HepG2 (cell line): Measurements from ENCODE around the gene AUNIP. TPM values are rescaled to one million over a fixed set of nuclear protein-coding genes. Genes with fewer than 3 reads are reported as not detected.
A peak's percentile ranks its signal among the peaks of the same experiment; 100 is the strongest.

Experiments
- ATAC-seq: fragments of 200-7000 bp; cut with Tn5 transposase; 3 replicates; pipeline ENCODE4 v1.9.1; 2020; ENCODE audit warnings: mild to moderate bottlenecking, moderate library complexity
- BruUV-seq: library from RNA; stranded (reverse); fragments of 400-500 nt; replicated peaks from 2 replicates; lab custom pipeline; 2021; lab: Mats Ljungman, UMichigan
- CTCF ChIA-PET: fragments of 300-600 bp; formaldehyde crosslinking; extraction: SDS; loops from one replicate; lab custom pipeline; 2021; ENCODE audit warnings: low total read pairs, inconsistent platforms, low intra/inter-chr PET ratio; lab: Yijun Ruan, JAX
- POLR2A ChIA-PET: fragments of 350-600 bp; sonication (Branson Sonifier 250); formaldehyde crosslinking; loops from one replicate; lab custom pipeline; 2020; ENCODE audit warnings: antibody characterized with exemption, inconsistent platforms; lab: Yijun Ruan, JAX
- DNase-seq: peaks from one replicate; pipeline ENCODE4 v3.0.0-alpha.2; 2015; ENCODE audit warnings: low spot score
- FAIRE-seq: peaks from 3 replicates; lab custom pipeline; 2011; peaks lifted over from hg19 to GRCh38; lab: Jason Lieb, UNC
- H2AFZ ChIP-seq: one replicate; pipeline ENCODE4 v1.6.1; 2011; ENCODE audit warnings: low read length, inconsistent platforms
- H3K27ac ChIP-seq: fragments of 300-600 bp; 3 replicates; pipeline ENCODE4 v1.8.0; 2011; ENCODE audit warnings: mixed run types, mild to moderate bottlenecking, mixed read lengths, low read length, inconsistent platforms; ENCODE audit not compliant: insufficient read depth; ENCODE audit errors: extremely low read length
- H3K27me3 ChIP-seq, 2 experiments: fragments of 200-600 bp in 1 of 2; 2 replicates in 1 of 2; 3 replicates in 1 of 2; pipeline versions ENCODE4 v1.6.0 to v1.8.0; 2011; ENCODE audit warnings: low read length in 2 of 2, mild to moderate bottlenecking in 2 of 2, moderate library complexity in 2 of 2, inconsistent platforms in 1 of 2; ENCODE audit not compliant: insufficient read depth in 2 of 2, control insufficient read depth in 1 of 2
- H3K36me3 ChIP-seq, 2 experiments: fragments of 200-600 bp in 1 of 2; replicated peaks in 1 of 2; 2 replicates in 1 of 2; 3 replicates in 1 of 2; pipeline versions ENCODE4 v1.5.1 to v1.8.0; 2011; ENCODE audit warnings: low read length in 2 of 2, inconsistent platforms in 1 of 2; ENCODE audit not compliant: insufficient read depth in 2 of 2, control insufficient read depth in 1 of 2
- H3K4me1 ChIP-seq: 2 replicates; pipeline ENCODE4 v1.5.1; 2012; ENCODE audit warnings: low read length, inconsistent platforms; ENCODE audit not compliant: insufficient read depth
- H3K4me2 ChIP-seq: 2 replicates; pipeline ENCODE4 v1.6.0; 2011; ENCODE audit warnings: low read depth, low read length, inconsistent platforms
- H3K4me3 ChIP-seq, 3 experiments: fragments of 200-600 bp in 1 of 3; sonication (generic), shearing (Covaris generic) in 1 of 3; replicated peaks in 1 of 3; 2 replicates each; pipeline ENCODE4 v1.5.1; 2011 to 2016; ENCODE audit warnings: low read length in 3 of 3, inconsistent platforms in 2 of 3, low read depth in 2 of 3, mild to moderate bottlenecking in 2 of 3, control low read depth in 1 of 3, mixed read lengths in 1 of 3; ENCODE audit not compliant: insufficient read depth in 1 of 3
- H3K79me2 ChIP-seq: one replicate; pipeline ENCODE4 v1.6.1; 2011; ENCODE audit warnings: low read length, inconsistent platforms; ENCODE audit not compliant: insufficient read depth
- H3K9ac ChIP-seq: 2 replicates; pipeline ENCODE4 v1.6.0; 2011; ENCODE audit warnings: mild to moderate bottlenecking, low read depth, low read length, inconsistent platforms; ENCODE audit not compliant: insufficient read depth
- H3K9me3 ChIP-seq: 2 replicates; pipeline ENCODE4 v1.5.1; 2012; ENCODE audit warnings: mild to moderate bottlenecking, low read length
- H4K20me1 ChIP-seq: 2 replicates; pipeline ENCODE4 v1.6.0; 2011; ENCODE audit warnings: inconsistent platforms, mild to moderate bottlenecking, low read length, moderate library complexity; ENCODE audit not compliant: insufficient read depth
- E2F1 ChIP-seq: sonication (generic); formaldehyde crosslinking; IDR thresholded peaks from 2 replicates; pipeline ENCODE4 v1.5.0; 2020; ENCODE audit warnings: missing genetic modification reagents
- GFI1 ChIP-seq: sonication (generic); formaldehyde crosslinking; IDR thresholded peaks from 2 replicates; pipeline ENCODE4 v1.5.0; 2020; ENCODE audit warnings: missing genetic modification reagents, mild to moderate bottlenecking, borderline replicate concordance
- LCORL ChIP-seq, 2 experiments: fragments of 450-650 bp in 1 of 2; sonication (generic) in 1 of 2; formaldehyde crosslinking in 1 of 2; IDR thresholded peaks; 2 replicates each; pipeline versions ENCODE4 v1.5.0 to v1.6.1; 2017 to 2020; ENCODE audit warnings: antibody characterized with exemption in 1 of 2, missing genetic modification reagents in 1 of 2
- MIER2 ChIP-seq: IDR thresholded peaks from 2 replicates; pipeline ENCODE4 v1.6.1; 2016; ENCODE audit warnings: missing biosample characterization, missing genetic modification reagents
- RARA ChIP-seq: IDR thresholded peaks from 2 replicates; pipeline ENCODE4 v1.6.1; 2016; ENCODE audit warnings: missing genetic modification reagents, missing compliant biosample characterization
- SYNCRIP ChIP-seq: fragments of 200-400 bp; formaldehyde crosslinking; IDR thresholded peaks from 2 replicates; pipeline ENCODE4 v1.6.1; 2018; ENCODE audit warnings: mild to moderate bottlenecking, low read depth, low read length; ENCODE audit not compliant: insufficient read depth
- TCF7 ChIP-seq: sonication (generic); IDR thresholded peaks from 2 replicates; pipeline ENCODE4 v1.6.1; 2016; ENCODE audit warnings: antibody characterized with exemption, low read depth
- ZNF251 ChIP-seq: sonication (generic); formaldehyde crosslinking; IDR thresholded peaks from 2 replicates; pipeline ENCODE4 v1.9.0; 2021; ENCODE audit warnings: mild to moderate bottlenecking, missing genetic modification reagents
- ZNF672 ChIP-seq: sonication (generic); formaldehyde crosslinking; IDR thresholded peaks from 2 replicates; pipeline ENCODE4 v1.8.1; 2022; ENCODE audit warnings: missing genetic modification reagents
- ZNF737 ChIP-seq: sonication (generic); formaldehyde crosslinking; IDR thresholded peaks from 2 replicates; pipeline ENCODE4 v1.5.0; 2020; ENCODE audit warnings: missing genetic modification reagents, mild to moderate bottlenecking, borderline replicate concordance
- WGBS: methylation state at CpG from one replicate; pipeline ENCODE4 v1.1.6; 2017; ENCODE audit warnings: low lambda C conversion rate; 5-methylcytosine and 5-hydroxymethylcytosine counted together
- in situ Hi-C: cut with HindIII; loops from 2 replicates; pipeline ENCODE4 v1.10.0; 2017; ENCODE audit warnings: low pct_unique_long_range_greater_than_20kb; ENCODE audit not compliant: extremely low pct_ligation_motif_present
- intact Hi-C: fragments of 100-400 bp; cut with micrococcal nuclease; formaldehyde crosslinking; loops from one replicate; pipeline ENCODE4 v1.10.0; 2022; ENCODE audit not compliant: unreplicated experiment
- polyA plus RNA-seq, 8 experiments: library from polyadenylated mRNA; depleted of rRNA in 3 of 8; stranded (reverse) in 7 of 8; unstranded in 1 of 8; fragments of >200 nt; fragmentation: Illumina TruSeq in 4 of 8; extraction: Trizol in 4 of 8; gene quantifications; 2 replicates each; pipeline versions ENCODE4 v1.2.1 to v1.2.3, GENCODE V29; 2011 to 2016; ENCODE audit warnings: low read depth in 4 of 8, missing spikeins in 1 of 8, mixed read lengths in 1 of 8; ENCODE audit not compliant: insufficient read depth in 1 of 8
- total RNA-seq, 5 experiments: library from RNA; depleted of rRNA; stranded (reverse); fragments of >200 nt; fragmentation: Illumina TruSeq; extraction: Trizol; gene quantifications; 2 replicates each; pipeline ENCODE4 v1.2.3, GENCODE V29; 2016; ENCODE audit warnings: low read depth in 1 of 5
- TF ChIP-seq, protein P1 (sequence below): sonication (generic); formaldehyde crosslinking; IDR thresholded peaks from 2 replicates; pipeline ENCODE4 v1.8.1; 2022; ENCODE audit warnings: mild to moderate bottlenecking, missing genetic modification reagents

Gene AUNIP
- total and polyA plus RNA-seq, 2 of the 13 experiments (the other 11 are each of a cell fraction or from before 2014, with no cell fraction given) = 3.8 to 12.3 TPM

DNA sequence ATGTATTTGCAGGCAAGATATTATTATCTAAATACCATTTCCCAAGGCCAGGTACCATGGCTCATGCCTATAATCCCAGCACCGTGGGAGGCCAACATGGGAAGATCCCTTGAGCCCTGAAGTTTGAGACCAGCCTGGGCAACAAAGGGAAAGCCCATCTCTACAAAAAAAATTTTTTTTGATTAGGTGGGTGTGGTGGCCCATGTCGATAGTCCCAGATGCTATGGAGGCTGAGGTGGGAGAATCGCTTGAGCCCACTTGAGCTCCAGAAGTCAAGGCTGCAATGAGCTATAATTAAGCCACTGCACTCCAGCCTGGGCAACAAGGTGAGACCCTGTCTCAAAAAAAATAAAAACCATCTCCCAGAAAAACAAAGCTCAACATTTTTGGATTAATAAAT is 44.7 kb upstream of the AUNIP start:
- peak overlapping the region; percentile 74 to 92 (median 84); a peak in 4 of 6 replicates for H3K4me3 ChIP-seq
- WGBS = 96% methylated on average over 3 of the region's 3 CpGs
- ATAC-seq = no peak

More for the DNA sequence above, 44.7 kb upstream of the AUNIP start:
- no peak overlapping the region for H2AFZ ChIP-seq
- TF ChIP-seq RARA (CRISPR knock-in tag) (no peak), ZNF672 (CRISPR knock-in tag) (no peak), MIER2 (CRISPR knock-in tag) (no peak), ZNF737 (CRISPR knock-in tag) (no peak), GFI1 (CRISPR knock-in tag) (no peak), LCORL (IDR thresholded peaks at IDR 0.05) (no peak), LCORL (CRISPR knock-in tag; IDR thresholded peaks at IDR 0.05) (no peak), TCF7 (no peak), ZNF251 (CRISPR knock-in tag) (no peak), SYNCRIP (no peak), E2F1 (no peak)
- TF ChIP-seq, protein P1, sequence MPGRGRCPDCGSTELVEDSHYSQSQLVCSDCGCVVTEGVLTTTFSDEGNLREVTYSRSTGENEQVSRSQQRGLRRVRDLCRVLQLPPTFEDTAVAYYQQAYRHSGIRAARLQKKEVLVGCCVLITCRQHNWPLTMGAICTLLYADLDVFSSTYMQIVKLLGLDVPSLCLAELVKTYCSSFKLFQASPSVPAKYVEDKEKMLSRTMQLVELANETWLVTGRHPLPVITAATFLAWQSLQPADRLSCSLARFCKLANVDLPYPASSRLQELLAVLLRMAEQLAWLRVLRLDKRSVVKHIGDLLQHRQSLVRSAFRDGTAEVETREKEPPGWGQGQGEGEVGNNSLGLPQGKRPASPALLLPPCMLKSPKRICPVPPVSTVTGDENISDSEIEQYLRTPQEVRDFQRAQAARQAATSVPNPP = no peak
- intact Hi-C loops (no loop called here), in situ Hi-C loops (no loop called here)
- BruUV-seq = no TSS peak
- peak overlapping the region; percentile 77 for H3K4me2 ChIP-seq
- H3K9me3 ChIP-seq = no peaks in the 10 kb centered on the region
- H3K27me3 ChIP-seq = peaks cover 0 to 3% of the 10 kb centered on the region in 2 experiments; a peak in 2 of 5 replicates
- ChIA-PET CTCF (no interaction called here), POLR2A (interaction anchor here (1.4 kb wide), 1 partner anchor 93 kb away, joined by 4 read pairs; the partner anchor contains the start of gene PAFAH2)
- peaks cover 6 to 48% of the 10 kb centered on the region in 2 experiments for H3K36me3 ChIP-seq
- H3K27ac ChIP-seq = no peak overlapping the region
- H3K79me2 ChIP-seq = peaks cover 36% of the 10 kb centered on the region
- peaks cover 4% of the 10 kb centered on the region; the same call in 1 of the 2 replicates for H4K20me1 ChIP-seq
- H3K4me1 ChIP-seq = peaks cover 45% of the 10 kb centered on the region
- DNase-seq = no peak
- H3K9ac ChIP-seq = no peak overlapping the region
- no peak for FAIRE-seq
